Mesenteric fat pad (tissue), 1 donor: ENCODE data around the gene AP4B1. TPM values are rescaled to one million over a fixed set of nuclear protein-coding genes. Genes with fewer than 3 reads are reported as not detected.
"Not testable (repeated sequence)": the region's sequence is repeated elsewhere in the genome, so short reads cannot be mapped to it uniquely, and the experiment has no call there.

Experiments
- DNase-seq: peaks from one replicate; pipeline ENCODE4 v3.0.0-alpha.2; 2020; ENCODE audit warnings: low spot score
- long read RNA-seq: library from polyadenylated mRNA; unstranded; transcript quantifications from one replicate; pipeline ENCODE4 v2.0.0, GENCODE V29; 2020
- total RNA-seq: library from RNA; stranded (reverse); fragmentation: NEBNext Ultra II Directional; extraction: Animal tissue kit (Norgen Biotek cat#: 25700); gene quantifications from one replicate; pipeline ENCODE4 v1.2.1, GENCODE V29; 2021
- donor health status: DM: yes; HTN: yes; CAD: no.

AP4B1 gene
- 8.5 TPM for total RNA-seq
- long read RNA-seq, transcript AP4B1-201 (11 exons, 2,742 nt) = minor isoform, 6 of 31 reads
- long read RNA-seq, transcript AP4B1-204 (10 exons, 2,818 nt) = major isoform, 14 of 31 reads
- long read RNA-seq, partial matches to known transcripts = 4 of 31 reads
- long read RNA-seq, other reads (novel, unspliced or antisense) = 7 of 31 reads

DNA sequence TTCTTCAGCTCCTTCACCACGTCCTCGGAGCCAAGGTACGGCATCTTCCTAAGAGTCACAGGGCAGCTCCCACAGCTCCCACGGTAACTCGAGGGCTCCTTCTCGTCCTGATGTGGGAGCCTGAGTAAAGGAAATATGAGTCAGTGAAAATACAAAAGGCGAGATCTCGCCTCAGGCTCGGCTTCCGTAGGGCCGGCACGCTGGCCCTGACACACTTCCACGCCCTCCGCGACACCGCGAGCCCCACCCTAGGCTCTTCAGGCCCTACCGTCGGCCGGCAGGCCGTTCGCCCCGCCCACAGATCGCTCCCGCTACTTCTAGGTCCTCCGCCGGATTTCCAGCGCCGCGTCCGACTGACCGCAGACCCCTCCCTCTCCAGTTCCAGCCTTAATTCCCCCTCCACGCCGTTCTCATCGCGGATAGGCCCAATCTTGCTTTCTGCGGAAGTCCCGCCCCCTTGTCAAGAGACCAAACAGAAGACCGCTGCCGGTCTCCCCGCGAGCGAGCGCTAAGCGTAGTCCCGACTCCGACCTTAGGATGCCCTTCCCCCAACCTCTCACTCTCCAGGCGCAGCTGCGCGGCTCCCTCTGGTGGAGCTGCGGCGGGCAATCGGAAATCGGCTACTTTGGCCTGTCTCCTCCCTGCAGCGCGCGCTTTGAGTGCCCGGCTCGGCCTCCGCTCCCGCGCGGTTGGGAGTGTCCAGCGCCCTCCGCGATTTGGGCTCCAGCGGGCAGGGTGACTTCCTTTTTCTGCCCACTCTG, at the start of gene AP4B1, which contains the start of gene DCLRE1B:
Gene AP4B1 (minus strand): TSS at position 126 of the 761 bp plus-strand sequence. CDS start 82 bp downstream, at position 44.
Gene DCLRE1B (plus strand): TSS at position 653 of the 761 bp plus-strand sequence. CDS start 261 bp downstream, outside the sequence.
- DNase-seq = peak; percentile 99

GRCh38 chr1:113951719-113952118, 47.1 kb upstream of the AP4B1 start:
- DNase-seq = no peak

GRCh38 chr1:113950908-113951307, 46.3 kb upstream of the AP4B1 start:
- no peak for DNase-seq

- no peak for DNase-seq
Observed at GRCh38 chr1:113949007-113949406, 44.4 kb upstream of the AP4B1 start.

- DNase-seq = not testable (repeated sequence)
Observed at GRCh38 chr1:113948151-113948550, 43.6 kb upstream of the AP4B1 start.

- DNase-seq = no peak
Observed at GRCh38 chr1:113947388-113948107, 42.9 kb upstream of the AP4B1 start.

- DNase-seq = no peak
Observed at GRCh38 chr1:113946678-113947387, 42.2 kb upstream of the AP4B1 start.

- no peak for DNase-seq
Observed at GRCh38 chr1:113946112-113946511, 41.5 kb upstream of the AP4B1 start.

DNA sequence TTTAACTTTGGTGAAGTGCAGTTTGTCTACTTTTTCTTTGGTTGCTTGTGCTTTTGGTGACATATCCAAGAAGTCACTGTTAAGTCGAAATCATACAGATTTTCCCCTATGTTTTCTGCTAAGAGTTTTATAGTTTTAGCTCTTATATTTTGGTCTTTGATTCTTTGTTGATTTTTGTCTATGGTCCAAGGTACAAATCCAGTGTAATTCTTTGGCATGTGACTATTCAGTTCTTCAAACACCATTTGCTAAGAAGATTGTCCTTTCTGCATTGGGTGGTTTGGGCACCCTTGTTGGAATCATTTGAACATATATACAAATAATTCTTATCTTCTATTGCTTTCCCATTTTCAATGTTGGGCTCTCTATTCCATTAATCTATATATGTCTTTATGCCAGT, 40.7 kb upstream of the AP4B1 start:
- DNase-seq = no peak

DNA sequence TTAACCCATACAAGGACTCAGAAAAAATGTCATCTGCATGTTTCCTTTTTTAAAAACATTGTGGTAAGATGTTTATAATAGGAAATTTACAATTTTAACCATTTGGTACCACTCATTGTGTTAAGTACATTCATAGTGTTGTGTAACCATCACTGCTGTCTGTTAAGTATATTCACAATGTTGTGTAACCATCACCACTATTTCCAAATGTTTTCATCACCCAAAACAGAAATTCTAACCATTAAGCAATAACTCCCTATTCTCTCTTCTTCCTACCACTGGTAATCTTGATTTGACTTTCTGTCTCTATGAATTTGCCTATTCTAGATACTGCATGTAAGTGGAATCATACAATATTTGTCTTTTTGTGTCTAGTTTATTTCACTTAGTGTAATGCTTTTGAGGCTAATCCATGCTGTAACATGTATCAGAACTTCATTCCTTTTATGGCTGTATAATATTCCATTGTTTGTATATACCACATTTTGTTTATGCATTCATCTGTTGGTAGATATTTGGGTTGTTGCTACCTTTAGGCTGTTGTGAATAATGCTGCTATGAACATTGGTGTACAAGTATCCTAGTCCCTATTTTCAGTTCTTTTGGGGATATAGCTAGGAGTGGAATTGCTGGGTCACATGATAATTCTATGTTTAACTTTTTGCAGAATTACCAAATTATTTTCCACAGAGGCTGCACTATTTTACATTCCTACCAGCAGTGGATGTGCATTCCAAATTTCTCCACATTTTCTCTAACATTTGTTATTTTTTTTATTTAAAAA, 38.6 kb upstream of the AP4B1 start:
- no peak for DNase-seq

DNA sequence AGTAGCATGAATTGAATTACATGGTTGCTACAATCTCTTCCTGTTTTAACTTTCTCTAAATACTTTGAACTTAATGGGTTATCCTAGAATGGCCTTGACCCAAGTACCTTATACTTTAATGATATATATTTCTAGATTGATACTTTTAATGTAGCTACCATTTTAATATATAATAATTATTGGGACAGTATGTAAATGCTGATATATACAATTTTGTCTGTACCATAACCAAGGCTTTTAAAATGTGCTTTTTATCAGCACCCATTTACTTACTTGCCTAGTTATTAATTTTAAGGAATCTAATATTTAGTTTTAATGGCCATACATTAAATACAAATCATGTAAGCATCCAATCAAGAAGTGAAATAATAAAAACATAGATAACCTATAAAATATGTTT, 37.9 kb upstream of the AP4B1 start:
- DNase-seq = no peak

- DNase-seq = no peak
Observed at GRCh38 chr1:113941245-113941559, 36.6 kb upstream of the AP4B1 start.

GRCh38 chr1:113940365-113941244, 36.0 kb upstream of the AP4B1 start:
- DNase-seq = no peak

DNA sequence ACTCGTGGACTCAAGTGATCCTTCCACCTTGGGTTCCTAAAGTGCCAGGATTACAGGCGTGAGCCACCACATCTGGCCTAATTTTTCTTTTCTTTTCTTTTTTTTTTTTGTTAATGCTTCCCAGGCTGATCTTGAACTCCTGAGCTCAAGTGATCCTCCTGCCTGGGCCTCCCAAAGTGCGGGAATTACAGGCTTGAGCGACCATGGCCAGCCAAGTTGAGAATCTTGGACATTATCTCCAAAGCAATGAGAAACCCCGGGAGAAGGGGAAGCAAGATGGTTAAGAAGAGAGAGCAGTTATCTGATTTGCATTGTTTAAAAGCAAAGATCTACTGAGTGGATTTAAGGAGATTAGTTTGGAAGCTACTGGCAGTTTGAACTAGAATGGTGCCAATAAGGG, 33.6 kb upstream of the AP4B1 start:
- no peak for DNase-seq

- no peak for DNase-seq
Observed at GRCh38 chr1:113937146-113937545, 32.5 kb upstream of the AP4B1 start.

DNA sequence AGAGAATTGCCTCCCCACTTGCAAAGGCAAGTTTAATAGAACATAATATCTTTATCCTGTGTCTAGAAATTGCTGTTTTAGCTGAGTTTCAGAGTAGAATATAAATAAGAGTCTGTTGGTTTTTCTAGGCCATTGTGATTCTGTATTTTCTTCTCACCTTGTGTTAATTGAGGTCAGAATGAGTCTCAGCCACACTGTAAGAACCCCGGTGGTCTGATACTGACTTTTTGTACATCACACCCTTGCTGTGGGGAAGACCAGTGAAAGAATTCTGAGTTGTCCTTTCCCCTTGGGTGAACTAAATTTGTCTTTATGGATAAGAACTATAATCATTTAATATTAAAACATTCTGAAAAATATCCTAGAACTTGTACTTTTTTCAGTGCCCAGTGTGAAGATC, 31.4 kb upstream of the AP4B1 start:
- DNase-seq = no peak

DNA sequence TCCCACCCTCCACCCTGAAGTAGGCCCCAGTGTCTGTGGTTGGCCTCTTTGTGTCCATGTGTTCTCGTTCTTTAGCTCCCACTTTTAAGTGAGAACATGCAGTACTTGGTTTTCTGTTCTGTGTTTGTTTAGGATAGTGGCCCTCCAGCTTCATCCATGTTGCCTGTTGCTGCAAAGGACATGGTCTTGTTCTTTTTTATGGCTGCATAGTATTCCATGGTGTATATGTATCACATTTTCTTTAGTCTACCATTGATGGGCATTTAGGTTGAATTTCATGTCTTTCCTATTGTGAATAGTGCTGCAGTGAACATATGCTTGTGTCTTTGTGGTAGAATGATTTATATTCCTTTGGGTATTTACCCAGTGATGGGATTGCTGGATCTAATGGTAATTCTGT, 30.6 kb upstream of the AP4B1 start:
- DNase-seq = no peak

DNA sequence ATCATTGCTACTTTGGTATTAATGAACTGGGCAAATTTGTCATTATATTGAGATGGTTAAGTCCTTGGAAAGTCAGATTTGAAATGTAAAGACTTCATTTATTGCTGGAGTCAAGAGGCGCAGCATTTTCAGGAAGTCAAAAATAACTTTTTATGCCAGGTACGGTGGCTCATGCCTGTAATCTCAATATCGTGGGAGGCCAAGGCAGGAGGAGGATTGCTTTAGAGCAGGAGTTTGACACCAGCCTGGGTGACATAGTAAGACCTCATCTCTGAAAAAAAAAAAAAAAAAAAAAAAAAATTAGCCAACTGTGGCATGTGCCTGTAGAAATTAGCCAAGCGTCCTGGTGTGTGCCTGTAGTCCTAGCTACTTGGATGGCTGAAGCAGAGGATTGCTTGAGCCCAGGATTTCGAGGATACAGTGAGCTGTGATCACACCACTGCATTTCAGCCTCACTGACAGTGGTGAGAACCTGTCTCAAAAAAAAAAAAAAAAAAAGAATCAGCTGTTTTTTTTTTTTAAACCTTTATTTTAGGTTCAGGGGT, 30.0 kb upstream of the AP4B1 start:
- no peak for DNase-seq

- DNase-seq = no peak
Observed at GRCh38 chr1:113934006-113934405, 29.4 kb upstream of the AP4B1 start.

- no peak for DNase-seq
Observed at GRCh38 chr1:113931451-113931851, 26.9 kb upstream of the AP4B1 start.
